DMS153 (cell line): Measurements from ENCODE around the gene NDUFS8.

Experiments
- DNase-seq: peaks from one replicate; lab custom pipeline; 2025; lab: John Stamatoyannopoulos, UW

The NDUFS8 gene

GRCh38 chr11:68049509-68050370, 19.3 kb downstream of the NDUFS8 start:
- no peak for DNase-seq

- DNase-seq: no peak
Measured at GRCh38 chr11:68050371-68050841, 19.9 kb downstream of the NDUFS8 start.

GRCh38 chr11:68051191-68052136, 21.0 kb downstream of the NDUFS8 start:
- no peak for DNase-seq

- no peak for DNase-seq
Measured at GRCh38 chr11:68052137-68052873, 21.8 kb downstream of the NDUFS8 start.

GRCh38 chr11:68053117-68053516, 22.6 kb downstream of the NDUFS8 start:
- no peak for DNase-seq

- DNase-seq: no peak
Measured at GRCh38 chr11:68053981-68054812, 23.7 kb downstream of the NDUFS8 start.

GRCh38 chr11:68056317-68057285, 26.1 kb downstream of the NDUFS8 start:
- no peak for DNase-seq

- no peak for DNase-seq
Measured at GRCh38 chr11:68057807-68058206, 27.3 kb downstream of the NDUFS8 start.

- DNase-seq: no peak
Measured at GRCh38 chr11:68061508-68061907, 31.0 kb downstream of the NDUFS8 start.

- no peak for DNase-seq
Measured at GRCh38 chr11:68064926-68065325, 34.4 kb downstream of the NDUFS8 start.

- DNase-seq: no peak
Measured at GRCh38 chr11:68065841-68066240, 35.4 kb downstream of the NDUFS8 start.

GRCh38 chr11:68066742-68067141, 36.3 kb downstream of the NDUFS8 start:
- no peak for DNase-seq

GRCh38 chr11:68067991-68068390, 37.5 kb downstream of the NDUFS8 start:
- no peak for DNase-seq

GRCh38 chr11:68071281-68072048, 41.0 kb downstream of the NDUFS8 start:
- DNase-seq: no peak

- no peak for DNase-seq
Measured at GRCh38 chr11:68074584-68075352, 44.3 kb downstream of the NDUFS8 start.

GRCh38 chr11:68076371-68077042, 46.0 kb downstream of the NDUFS8 start:
- no peak for DNase-seq
